Erythroblast (primary cell): ENCODE data around the gene CDC42BPA.

Source experiments
- DNase-seq, 2 experiments: peaks; one replicate each; lab custom pipeline; 2025; lab: John Stamatoyannopoulos, UW
- GATA1 ChIP-seq: IDR thresholded peaks from 2 replicates; pipeline ENCODE4 v1.6.1; 2011; ENCODE audit warnings: low read depth, mild to moderate bottlenecking, control low read depth, low read length, moderate library complexity
- POLR2A ChIP-seq: IDR thresholded peaks from 2 replicates; pipeline ENCODE4 v1.6.1; 2011; ENCODE audit warnings: mild to moderate bottlenecking, low read length

CDC42BPA gene

GRCh38 chr1:227214207-227214606 is 104.1 kb downstream of the CDC42BPA start:
- TF ChIP-seq GATA1, result no peak
- TF ChIP-seq POLR2A, result no peak
- no peak for DNase-seq

DNA sequence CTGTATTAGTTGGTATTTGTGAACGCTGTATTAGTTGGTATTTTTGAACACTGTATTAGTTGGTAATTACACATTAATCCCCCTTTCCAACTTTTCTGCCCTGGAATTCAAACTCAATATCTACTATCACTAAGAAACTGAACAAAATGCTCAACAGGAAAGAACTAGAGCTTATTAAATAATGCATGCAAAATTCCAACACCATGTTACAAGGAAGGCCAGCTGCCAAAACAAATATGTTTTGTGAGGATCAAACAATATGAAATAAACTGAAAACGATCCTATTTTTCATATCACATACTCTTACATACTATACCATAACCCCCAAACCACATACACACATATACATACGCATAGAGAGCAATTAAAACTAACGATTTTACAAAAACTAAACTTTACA is 104.9 kb downstream of the CDC42BPA start:
- TF ChIP-seq POLR2A (no peak), GATA1 (no peak)
- DNase-seq, result no peak

DNA sequence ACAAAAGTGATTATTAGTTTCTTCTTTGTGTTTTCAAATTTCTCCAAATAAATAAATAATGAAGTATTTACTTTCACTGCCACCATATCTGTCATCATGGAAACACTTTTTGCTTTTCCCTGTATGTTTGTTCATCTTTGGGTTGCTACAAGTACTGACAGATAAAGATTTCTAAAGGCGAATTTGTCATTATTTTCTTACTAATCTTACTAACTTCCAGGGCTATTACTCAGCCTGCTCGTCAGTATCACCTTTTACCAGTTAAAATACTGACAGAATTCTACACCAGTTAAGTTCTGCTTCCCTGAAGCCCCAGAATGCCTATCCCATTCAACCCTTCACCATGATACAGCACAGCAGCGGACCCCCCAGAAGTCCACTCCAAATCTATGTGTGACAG is 106.1 kb downstream of the CDC42BPA start:
- no peak for DNase-seq
- TF ChIP-seq GATA1, result no peak
- no peak for TF ChIP-seq POLR2A

DNA sequence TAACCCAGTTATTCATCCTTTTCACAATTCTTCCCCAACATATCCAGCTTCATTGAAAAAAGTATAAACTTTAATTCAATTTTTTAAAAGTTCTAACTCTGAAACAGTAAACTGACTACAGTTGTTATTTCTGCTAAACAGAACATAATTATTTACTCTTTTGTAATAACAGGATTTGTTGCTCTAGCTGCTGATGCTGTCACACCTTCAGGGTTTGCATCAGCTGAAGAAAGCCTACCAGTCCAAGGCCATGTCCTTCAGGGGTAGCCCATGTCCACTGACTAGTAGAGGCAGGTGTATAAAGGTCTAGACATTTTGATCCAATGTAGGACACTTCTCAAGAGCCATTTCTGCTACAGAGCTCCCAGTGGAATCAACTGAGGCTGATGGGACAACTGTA is 107.7 kb downstream of the CDC42BPA start:
- TF ChIP-seq GATA1 (no peak), POLR2A (no peak)
- DNase-seq, result no peak

GRCh38 chr1:227197064-227197463 is 121.2 kb downstream of the CDC42BPA start:
- TF ChIP-seq POLR2A (no peak), GATA1 (no peak)
- DNase-seq, result no peak

- TF ChIP-seq GATA1, result no peak
- no peak for TF ChIP-seq POLR2A
- peak; percentile 91 to 95 for DNase-seq
These were observed 126.1 kb downstream of the CDC42BPA start for GRCh38 chr1:227192163-227192562.

- DNase-seq, result no peak
- no peak for TF ChIP-seq GATA1
- no peak for TF ChIP-seq POLR2A
These were observed 126.7 kb downstream of the CDC42BPA start for GRCh38 chr1:227191607-227192006.

- DNase-seq, result no peak
These were observed 128.0 kb downstream of the CDC42BPA start for GRCh38 chr1:227190321-227190720.

DNA sequence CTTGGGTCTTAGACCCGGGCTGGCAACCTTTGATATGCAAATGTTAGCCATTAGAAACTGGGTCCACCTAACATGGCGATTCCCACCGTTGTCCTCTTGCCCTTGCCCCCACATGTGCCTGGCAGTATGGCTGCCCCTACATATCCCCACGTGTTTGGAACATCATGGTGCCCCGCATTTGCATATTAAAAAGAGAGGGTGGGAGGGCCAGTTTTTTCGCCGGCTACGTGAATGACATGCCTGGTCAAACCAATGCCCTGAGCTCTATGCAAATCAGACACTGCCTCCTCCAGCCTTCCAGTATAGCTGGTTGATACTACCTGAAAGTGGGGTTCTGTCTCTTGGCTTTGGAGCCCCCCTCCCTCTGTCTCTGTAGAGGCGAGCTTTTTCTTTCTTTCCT is 133.0 kb downstream of the CDC42BPA start:
- TF ChIP-seq GATA1 (no peak), POLR2A (no peak)
- DNase-seq, result peak in 1 of 2 experiments; percentile 31

More at GRCh38 chr1:227190321-227190720, 128.0 kb downstream of the CDC42BPA start:
- no peak for TF ChIP-seq GATA1
- TF ChIP-seq POLR2A, result no peak

DNA sequence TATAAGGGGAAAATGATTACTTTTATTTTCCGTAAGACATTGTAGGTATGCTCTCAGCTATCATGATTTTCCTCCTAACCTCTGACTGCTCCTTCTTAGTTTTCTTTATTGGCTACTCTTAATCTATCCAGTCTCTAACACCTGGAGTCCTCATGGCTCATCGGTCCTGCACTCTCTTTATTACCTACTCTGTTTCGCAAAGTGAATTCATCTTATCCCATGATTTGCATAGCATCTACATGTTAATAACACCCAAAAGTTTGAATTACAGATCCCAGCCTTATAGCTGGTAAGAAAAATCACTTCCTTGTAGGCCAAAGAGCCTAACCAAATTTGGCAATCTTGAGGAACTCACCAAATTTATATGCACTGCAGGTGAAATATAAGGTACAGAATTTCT is 136.3 kb downstream of the CDC42BPA start:
- no peak for DNase-seq
- TF ChIP-seq GATA1 (no peak), POLR2A (no peak)

DNA sequence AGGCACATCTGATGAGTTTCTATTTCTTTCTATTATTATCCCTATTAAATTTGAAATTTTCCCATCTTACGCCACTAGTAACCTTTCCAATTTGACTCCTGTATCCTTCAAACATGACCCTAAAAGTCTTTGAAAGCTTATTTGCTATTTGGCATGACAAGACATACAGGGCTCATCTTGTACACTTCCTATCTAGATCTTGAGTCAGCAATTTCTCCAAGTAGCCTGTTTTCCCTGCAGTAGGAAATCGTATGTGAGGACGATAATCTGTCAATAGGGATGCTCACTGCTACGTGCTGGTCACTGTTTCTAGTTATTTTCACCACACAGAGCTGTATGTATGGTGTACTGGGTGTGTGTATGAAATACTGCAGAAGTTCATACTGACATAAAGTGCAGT is 142.7 kb downstream of the CDC42BPA start:
- peak; percentile 57 to 65 for DNase-seq
- TF ChIP-seq POLR2A (no peak), GATA1 (no peak)

GRCh38 chr1:227174164-227174563 is 144.1 kb downstream of the CDC42BPA start:
- DNase-seq, result no peak
- TF ChIP-seq POLR2A (no peak), GATA1 (no peak)

- no peak for TF ChIP-seq GATA1
- TF ChIP-seq POLR2A, result no peak
- DNase-seq, result peak; percentile 73 to 91
These were observed 147.7 kb downstream of the CDC42BPA start for GRCh38 chr1:227170361-227171166.

DNA sequence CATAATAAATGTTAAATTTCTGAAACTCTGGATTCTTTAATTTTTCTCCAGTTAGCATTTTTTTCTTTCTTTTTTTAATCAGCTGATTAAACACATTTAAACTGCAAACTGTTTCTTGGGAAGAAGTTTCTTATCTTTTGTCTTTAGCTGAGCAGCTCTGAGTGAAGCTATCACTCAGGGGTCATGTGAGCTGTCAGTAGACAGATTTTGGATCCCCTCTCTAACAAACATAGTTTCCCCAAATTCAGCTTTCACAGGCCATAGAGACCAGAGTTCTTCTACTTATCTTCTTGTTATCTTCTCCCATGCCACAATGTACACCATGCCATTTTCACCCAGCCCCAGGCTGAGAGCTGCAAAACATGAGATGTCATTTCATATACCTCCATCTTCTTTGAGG is 148.9 kb downstream of the CDC42BPA start:
- no peak for TF ChIP-seq GATA1
- no peak for TF ChIP-seq POLR2A
- peak; percentile 30 to 60 for DNase-seq
